ENCODE measurements around the gene MYH7B.

MYH7B gene

GRCh38 chr20:34945315-34946077, 10.2 kb upstream of the MYH7B start:
- TF ChIP-seq CTCF (IDR thresholded peaks at IDR 0.05) (no peak), ZFX (IDR thresholded peaks at IDR 0.05; ENCODE audit: borderline replicate concordance) (no peak)
- H3K27ac ChIP-seq, result no peak overlapping the region

- TF ChIP-seq CTCF (IDR thresholded peaks at IDR 0.05), result no peak
- no peak for TF ChIP-seq ZFX (IDR thresholded peaks at IDR 0.05; ENCODE audit: borderline replicate concordance)
- no peak overlapping the region for H3K27ac ChIP-seq
Observed at GRCh38 chr20:34946661-34947060, 9.0 kb upstream of the MYH7B start.

GRCh38 chr20:34947336-34947735, 8.3 kb upstream of the MYH7B start:
- no peak for TF ChIP-seq CTCF (IDR thresholded peaks at IDR 0.05)
- no peak for TF ChIP-seq ZFX (IDR thresholded peaks at IDR 0.05; ENCODE audit: borderline replicate concordance)
- no peak overlapping the region for H3K27ac ChIP-seq

- no peak overlapping the region for H3K27ac ChIP-seq
- no peak for TF ChIP-seq ZFX (IDR thresholded peaks at IDR 0.05; ENCODE audit: borderline replicate concordance)
- TF ChIP-seq CTCF (IDR thresholded peaks at IDR 0.05), result no peak
Observed at GRCh38 chr20:34948030-34948429, 7.6 kb upstream of the MYH7B start.

GRCh38 chr20:34949120-34949519, 6.5 kb upstream of the MYH7B start:
- no peak for TF ChIP-seq CTCF (IDR thresholded peaks at IDR 0.05)
- TF ChIP-seq ZFX (IDR thresholded peaks at IDR 0.05; ENCODE audit: borderline replicate concordance), result no peak
- no peak overlapping the region for H3K27ac ChIP-seq

GRCh38 chr20:34951252-34951651, 4.4 kb upstream of the MYH7B start:
- TF ChIP-seq ZFX (IDR thresholded peaks at IDR 0.05; ENCODE audit: borderline replicate concordance), result no peak
- no peak for TF ChIP-seq CTCF (IDR thresholded peaks at IDR 0.05)
- no peak overlapping the region for H3K27ac ChIP-seq

- no peak overlapping the region for H3K27ac ChIP-seq
- TF ChIP-seq ZFX (IDR thresholded peaks at IDR 0.05; ENCODE audit: borderline replicate concordance) (no peak), CTCF (IDR thresholded peaks at IDR 0.05) (no peak)
Observed at GRCh38 chr20:34951652-34952051, 4.0 kb upstream of the MYH7B start.
